ENCODE results near the gene PRCP. TPM values are rescaled to one million over a fixed set of nuclear protein-coding genes. Genes with fewer than 3 reads are reported as not detected.
A peak's percentile ranks its signal among the peaks of the same experiment; 100 is the strongest.

Gene PRCP
- total RNA-seq, 1 donor from 2014 or later: 445 TPM

DNA sequence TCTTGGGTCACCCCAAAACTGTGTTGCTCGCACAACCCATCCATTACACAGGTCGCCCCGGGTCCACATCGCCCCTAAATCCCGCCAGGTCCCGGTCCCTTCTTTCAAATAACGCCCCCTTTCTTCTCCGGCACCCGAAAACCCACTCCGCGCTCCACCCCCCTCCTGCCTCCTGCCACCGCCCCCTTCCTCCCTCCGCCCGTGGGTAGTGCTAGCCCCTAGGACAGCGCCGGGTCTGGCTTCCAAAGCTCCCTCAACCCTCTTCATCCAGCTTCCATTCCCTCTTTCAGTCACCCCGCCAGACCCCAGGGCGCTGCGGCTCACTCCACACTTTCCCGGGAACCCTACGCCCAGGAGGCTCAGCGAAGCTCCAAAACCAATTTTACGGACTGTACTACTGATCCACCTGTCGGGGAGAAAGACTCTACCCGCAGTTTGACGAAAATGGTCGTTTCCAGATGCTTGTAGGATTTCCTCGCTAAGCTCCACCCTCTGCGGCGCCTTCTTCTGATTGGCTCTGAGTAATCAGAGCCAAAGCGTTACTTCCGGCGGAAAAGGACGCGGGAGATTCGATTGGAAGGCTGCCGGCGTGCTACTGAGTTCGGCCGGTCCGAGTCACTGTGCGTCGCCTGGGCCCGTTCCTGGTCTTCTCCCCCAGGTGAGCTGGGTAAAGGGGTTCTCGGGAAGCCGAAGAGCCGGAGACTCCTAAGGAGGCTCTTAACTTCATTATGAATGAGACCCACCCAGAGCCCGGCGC lies 1.1 kb upstream of the PRCP start, which contains the start of gene DDIAS:
Gene DDIAS, plus strand, starts transcription at position 572 of the 757 bp plus-strand sequence. CDS start 13,003 bp downstream, outside the sequence.
- Mint-ChIP-seq H3K4me3 (ENCODE audit: unreplicated experiment) (peak within 1 kb of the TSS; percentile 100), H3K4me1 (ENCODE audit: unreplicated experiment) (peaks cover 43% of the 10 kb centered on the region), H3K27me3 (ENCODE audit: unreplicated experiment) (peaks cover 8% of the 10 kb centered on the region), H3K36me3 (ENCODE audit: low read depth, unreplicated experiment) (peaks cover 7% of the 10 kb centered on the region), H3K27ac (ENCODE audit: unreplicated experiment) (peak within 1 kb of the TSS; percentile 95), H3K9me3 (ENCODE audit: unreplicated experiment) (no peaks in the 10 kb centered on the region)
- TF ChIP-seq, protein P1, sequence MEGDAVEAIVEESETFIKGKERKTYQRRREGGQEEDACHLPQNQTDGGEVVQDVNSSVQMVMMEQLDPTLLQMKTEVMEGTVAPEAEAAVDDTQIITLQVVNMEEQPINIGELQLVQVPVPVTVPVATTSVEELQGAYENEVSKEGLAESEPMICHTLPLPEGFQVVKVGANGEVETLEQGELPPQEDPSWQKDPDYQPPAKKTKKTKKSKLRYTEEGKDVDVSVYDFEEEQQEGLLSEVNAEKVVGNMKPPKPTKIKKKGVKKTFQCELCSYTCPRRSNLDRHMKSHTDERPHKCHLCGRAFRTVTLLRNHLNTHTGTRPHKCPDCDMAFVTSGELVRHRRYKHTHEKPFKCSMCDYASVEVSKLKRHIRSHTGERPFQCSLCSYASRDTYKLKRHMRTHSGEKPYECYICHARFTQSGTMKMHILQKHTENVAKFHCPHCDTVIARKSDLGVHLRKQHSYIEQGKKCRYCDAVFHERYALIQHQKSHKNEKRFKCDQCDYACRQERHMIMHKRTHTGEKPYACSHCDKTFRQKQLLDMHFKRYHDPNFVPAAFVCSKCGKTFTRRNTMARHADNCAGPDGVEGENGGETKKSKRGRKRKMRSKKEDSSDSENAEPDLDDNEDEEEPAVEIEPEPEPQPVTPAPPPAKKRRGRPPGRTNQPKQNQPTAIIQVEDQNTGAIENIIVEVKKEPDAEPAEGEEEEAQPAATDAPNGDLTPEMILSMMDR (IDR thresholded peaks at IDR 0.05; ENCODE audit: unreplicated experiment): no peak
- DNase-seq (ENCODE audit: low spot score): peak; percentile 91

DNA sequence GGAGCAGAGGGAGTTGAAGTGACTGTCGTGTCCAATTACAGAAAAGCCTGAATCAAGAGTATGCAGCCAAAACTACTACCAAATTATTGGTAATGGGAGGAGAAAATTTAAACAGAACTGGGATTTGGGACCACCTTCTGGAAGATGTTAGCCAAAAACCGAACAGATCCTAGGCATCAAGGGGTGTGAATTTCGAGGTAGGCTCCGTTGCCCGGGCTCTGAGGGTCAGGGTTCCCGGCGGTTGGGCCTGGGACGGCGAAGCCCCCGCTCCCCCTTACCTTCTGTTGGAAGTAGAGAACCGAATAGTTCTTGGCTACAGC lies 313 bp downstream of the PRCP start:
- Mint-ChIP-seq H3K9me3 (ENCODE audit: unreplicated experiment) (no peaks in the 10 kb centered on the region), H3K4me3 (ENCODE audit: unreplicated experiment) (peak overlapping the region; percentile 100), H3K4me1 (ENCODE audit: unreplicated experiment) (peaks cover 54% of the 10 kb centered on the region), H3K27ac (ENCODE audit: unreplicated experiment) (peak overlapping the region; percentile 95), H3K36me3 (ENCODE audit: low read depth, unreplicated experiment) (peaks cover 7% of the 10 kb centered on the region), H3K27me3 (ENCODE audit: unreplicated experiment) (peaks cover 8% of the 10 kb centered on the region)
- DNase-seq (ENCODE audit: low spot score): no peak
- TF ChIP-seq, protein P1 (IDR thresholded peaks at IDR 0.05; ENCODE audit: unreplicated experiment): no peak

DNA sequence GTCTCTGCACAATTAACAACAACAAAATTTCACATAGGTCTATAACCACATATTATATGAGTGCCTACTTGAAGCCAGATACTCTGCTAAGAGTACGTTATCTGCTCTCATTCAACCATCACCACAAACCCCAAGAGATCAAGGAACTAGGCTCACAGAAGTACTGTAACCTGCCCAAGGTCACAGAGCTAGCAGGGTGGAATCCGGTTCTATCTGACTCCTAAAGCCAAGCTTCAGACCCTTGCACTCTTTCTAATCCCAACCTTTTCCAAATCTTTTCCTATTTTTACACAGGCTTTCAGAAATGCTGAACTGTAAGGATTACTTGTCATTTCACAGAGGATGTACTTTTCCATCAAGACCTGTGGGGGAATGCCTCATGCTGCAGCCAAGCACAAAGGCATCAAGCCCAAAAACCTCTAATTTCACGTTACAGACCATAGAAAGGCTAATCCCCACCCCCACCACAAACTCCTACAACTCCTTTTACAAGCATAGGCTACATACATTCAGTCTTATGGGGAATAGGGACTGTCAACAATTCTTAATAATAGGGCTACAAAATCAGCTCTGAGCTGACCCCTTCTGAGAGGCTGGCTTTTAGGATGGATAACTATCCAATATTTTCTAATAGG lies 927 bp downstream of the PRCP start:
- DNase-seq (ENCODE audit: low spot score): no peak

DNA sequence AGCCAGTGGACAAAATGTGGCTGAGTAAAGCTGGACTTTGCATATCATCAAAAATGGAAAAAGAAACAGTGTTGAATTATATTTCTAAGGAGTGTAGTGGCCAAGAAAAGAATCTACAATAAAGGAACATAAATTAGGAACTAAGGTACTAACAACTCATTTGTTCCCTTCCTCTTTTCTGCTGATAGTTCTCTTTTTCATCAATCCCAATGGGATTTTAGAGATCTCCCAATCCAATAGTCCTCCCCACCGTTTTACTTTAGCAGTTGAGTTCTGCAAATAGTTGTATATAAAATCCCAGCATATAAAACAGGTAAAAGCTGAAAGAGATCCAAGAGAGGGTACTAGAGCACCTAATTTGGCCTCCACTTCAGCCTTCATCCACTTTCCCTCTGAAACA lies 2.0 kb downstream of the PRCP start:
- Mint-ChIP-seq H3K27me3 (ENCODE audit: unreplicated experiment) (peaks cover 8% of the 10 kb centered on the region), H3K4me3 (ENCODE audit: unreplicated experiment) (peak overlapping the region; percentile 100), H3K36me3 (ENCODE audit: low read depth, unreplicated experiment) (peaks cover 7% of the 10 kb centered on the region), H3K4me1 (ENCODE audit: unreplicated experiment) (peaks cover 57% of the 10 kb centered on the region), H3K9me3 (ENCODE audit: unreplicated experiment) (no peaks in the 10 kb centered on the region), H3K27ac (ENCODE audit: unreplicated experiment) (no peak overlapping the region)
- TF ChIP-seq, protein P1 (IDR thresholded peaks at IDR 0.05; ENCODE audit: unreplicated experiment): no peak
- no peak for DNase-seq (ENCODE audit: low spot score)

More for the DNA sequence above, 927 bp downstream of the PRCP start:
- TF ChIP-seq, protein P1 (IDR thresholded peaks at IDR 0.05; ENCODE audit: unreplicated experiment): no peak
- Mint-ChIP-seq H3K4me1 (ENCODE audit: unreplicated experiment) (peaks cover 57% of the 10 kb centered on the region), H3K27ac (ENCODE audit: unreplicated experiment) (peak overlapping the region; percentile 83), H3K27me3 (ENCODE audit: unreplicated experiment) (peaks cover 8% of the 10 kb centered on the region), H3K36me3 (ENCODE audit: low read depth, unreplicated experiment) (peaks cover 7% of the 10 kb centered on the region), H3K9me3 (ENCODE audit: unreplicated experiment) (no peaks in the 10 kb centered on the region), H3K4me3 (ENCODE audit: unreplicated experiment) (peak overlapping the region; percentile 100)

DNA sequence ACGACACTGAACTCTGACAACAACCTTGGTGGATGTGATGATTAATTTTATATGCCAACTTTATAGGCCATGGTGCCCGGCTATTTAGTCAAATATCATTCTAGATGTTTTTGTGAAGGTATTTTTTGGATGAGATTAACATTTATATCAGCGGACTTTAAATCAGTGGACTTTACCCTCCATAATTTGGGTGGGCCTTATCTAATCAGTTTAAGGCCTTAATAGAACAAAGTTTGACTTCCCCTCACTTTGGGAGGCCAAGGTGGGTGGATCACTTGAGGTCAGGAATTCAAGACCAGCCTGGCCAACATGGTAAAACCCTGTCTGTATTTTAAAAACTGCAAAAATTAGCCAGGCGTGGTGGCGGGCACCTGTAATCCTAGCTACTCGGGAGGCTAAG lies 4.0 kb downstream of the PRCP start:
- DNase-seq (ENCODE audit: low spot score): no peak
- Mint-ChIP-seq H3K4me3 (ENCODE audit: unreplicated experiment) (peak overlapping the region; percentile 65), H3K27me3 (ENCODE audit: unreplicated experiment) (peaks cover 7% of the 10 kb centered on the region), H3K36me3 (ENCODE audit: low read depth, unreplicated experiment) (peaks cover 7% of the 10 kb centered on the region), H3K9me3 (ENCODE audit: unreplicated experiment) (no peaks in the 10 kb centered on the region), H3K27ac (ENCODE audit: unreplicated experiment) (no peak overlapping the region), H3K4me1 (ENCODE audit: unreplicated experiment) (peaks cover 47% of the 10 kb centered on the region)
- TF ChIP-seq, protein P1 (IDR thresholded peaks at IDR 0.05; ENCODE audit: unreplicated experiment): no peak
